Stimulated activated CD4-positive, alpha-beta T cell treated with anti-CD3 and anti-CD28 coated beads, Interleukin-4, amount 100 ng/mL, for 1 hour (primary cell): ENCODE results near the gene NLRP3.
"Not testable (repeated sequence)": the region's sequence is repeated elsewhere in the genome, so short reads cannot be mapped to it uniquely, and the experiment has no call there.

Source experiments
- DNase-seq: peaks from one replicate; pipeline ENCODE4 v3.0.0-alpha.2; 2020

NLRP3 gene

DNA sequence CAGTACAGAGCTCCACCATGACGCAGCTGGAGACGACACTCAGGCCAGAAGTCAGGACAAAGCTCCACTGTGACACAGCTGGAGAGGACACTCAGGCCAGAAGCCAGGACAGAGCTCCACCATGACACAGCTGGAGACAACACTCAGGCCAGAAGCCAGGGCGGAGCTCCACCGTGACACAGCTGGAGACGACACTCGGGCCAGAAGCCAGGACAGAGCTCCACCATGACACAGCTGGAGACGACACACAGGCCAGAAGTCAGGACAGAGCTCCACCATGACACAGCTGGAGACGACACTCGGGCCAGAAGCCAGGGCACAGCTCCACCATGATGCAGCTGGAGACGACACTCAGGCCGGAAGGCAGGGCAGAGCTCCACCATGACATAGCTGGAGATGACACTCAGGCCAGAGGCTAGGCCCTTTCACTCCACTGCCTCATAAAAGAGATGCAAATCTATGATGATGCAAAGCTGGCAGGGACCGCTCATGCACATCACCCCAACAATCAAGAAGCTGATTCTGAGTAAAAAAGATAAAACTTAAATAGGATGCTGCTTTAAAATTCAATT is 55.6 kb downstream of the NLRP3 start:
- no peak for DNase-seq

DNA sequence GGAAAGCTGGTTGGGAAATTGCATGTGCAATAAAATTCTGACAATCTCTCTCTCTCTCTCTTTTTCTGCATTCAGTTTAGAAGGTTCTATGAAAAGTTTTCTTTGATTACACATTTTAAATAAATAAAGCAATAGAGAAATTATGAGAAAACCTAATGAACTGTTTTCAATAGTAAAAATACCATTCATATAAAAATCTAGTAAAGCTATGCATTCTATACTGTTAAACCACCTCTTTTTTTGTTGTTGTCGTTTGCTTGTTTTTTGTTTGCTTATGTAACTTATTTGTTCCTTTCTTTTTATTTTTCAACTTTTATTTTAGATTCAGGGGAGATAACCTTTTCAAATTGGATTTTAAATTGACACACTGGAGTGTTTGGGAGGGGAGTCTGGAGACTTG is 56.1 kb downstream of the NLRP3 start:
- DNase-seq = no peak

DNA sequence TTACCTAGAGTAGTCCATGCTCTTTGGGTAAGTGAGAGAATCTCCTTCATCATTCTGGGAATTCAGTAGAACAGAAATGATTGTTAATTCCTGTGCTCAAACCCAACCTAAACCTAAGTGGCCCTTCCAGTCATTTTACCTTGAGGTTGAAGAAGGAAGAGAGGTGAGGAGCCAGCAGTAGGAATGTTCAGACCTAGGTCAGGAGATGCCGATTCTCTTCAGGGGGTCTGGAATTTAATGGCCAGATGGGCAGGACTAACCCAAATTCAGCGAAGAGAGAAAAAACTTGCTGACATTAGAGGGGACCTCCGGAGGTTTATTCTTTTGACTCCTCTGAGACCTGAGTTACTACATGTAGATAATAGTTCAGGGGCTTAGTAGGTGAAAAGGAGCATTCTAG is 58.4 kb downstream of the NLRP3 start:
- no peak for DNase-seq

DNA sequence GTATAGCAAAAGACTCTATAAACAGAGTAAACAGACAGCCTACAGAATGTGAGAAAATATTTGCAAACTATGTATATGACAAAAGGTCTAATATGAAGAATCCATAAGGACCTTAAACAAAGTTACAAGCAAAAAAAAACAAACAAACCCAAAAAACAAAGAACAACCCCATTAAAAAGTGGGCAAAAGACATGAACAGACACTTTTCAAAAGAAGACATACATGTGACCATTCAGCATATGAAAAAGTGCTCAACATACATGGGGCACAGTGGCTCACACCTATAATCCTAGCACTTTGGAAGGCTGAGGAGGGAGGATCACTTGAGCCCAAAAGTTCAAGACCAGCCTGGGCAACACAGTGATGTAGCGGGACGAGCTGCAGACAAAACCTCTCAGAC is 59.8 kb downstream of the NLRP3 start:
- no peak for DNase-seq

DNA sequence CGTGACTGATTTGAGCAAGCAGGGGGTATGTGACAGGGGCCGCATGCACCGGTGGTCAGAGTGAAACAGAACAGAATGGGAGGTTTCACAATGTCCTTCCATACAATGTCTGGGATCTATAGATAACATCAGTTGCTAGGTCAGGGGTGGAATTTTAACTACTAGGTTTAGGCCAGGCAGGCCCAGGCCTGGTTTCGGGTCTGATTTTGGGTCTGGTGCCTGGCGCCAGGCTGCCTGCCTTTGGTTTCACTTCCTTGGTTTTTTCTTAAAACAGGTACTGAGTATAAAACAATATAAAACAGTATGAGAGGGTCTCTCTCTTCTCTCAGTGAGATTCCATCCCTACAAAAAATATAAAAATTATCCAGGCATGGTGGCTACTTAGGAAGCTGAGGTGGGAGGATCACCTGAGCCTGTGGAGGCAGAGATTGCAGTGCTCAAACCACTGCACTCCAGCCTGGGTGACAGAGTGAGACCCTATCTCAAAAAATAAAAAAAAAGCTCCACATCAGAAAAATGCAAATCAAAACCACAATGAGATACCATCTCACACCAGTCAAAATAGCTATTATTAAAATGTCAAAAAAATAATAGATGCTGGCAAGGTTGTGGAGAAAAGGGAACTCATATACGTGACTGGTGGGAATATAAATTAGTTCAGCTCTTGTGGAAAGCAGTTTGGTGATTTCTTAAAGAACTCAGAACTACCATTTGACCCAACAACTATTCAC is 60.5 kb downstream of the NLRP3 start:
- DNase-seq = not testable (repeated sequence)

DNA sequence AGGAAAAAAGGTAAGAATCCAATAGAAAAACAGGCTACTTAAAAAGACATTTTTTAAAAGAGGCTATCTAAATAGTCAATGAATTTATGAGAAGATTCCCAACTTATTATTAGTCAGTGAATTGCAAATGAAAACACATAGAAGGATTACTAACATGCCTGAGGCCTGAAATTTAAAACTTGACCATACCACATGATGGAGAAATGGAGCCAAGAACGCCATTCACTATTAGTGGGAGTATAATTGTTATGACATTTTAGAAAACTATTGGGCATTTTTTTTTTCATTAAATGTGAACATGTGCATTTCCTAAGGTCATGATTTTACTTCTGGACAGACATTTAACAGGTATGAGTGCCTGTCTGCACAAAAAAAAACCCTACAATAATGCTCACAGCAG is 66.8 kb downstream of the NLRP3 start:
- no peak for DNase-seq

DNA sequence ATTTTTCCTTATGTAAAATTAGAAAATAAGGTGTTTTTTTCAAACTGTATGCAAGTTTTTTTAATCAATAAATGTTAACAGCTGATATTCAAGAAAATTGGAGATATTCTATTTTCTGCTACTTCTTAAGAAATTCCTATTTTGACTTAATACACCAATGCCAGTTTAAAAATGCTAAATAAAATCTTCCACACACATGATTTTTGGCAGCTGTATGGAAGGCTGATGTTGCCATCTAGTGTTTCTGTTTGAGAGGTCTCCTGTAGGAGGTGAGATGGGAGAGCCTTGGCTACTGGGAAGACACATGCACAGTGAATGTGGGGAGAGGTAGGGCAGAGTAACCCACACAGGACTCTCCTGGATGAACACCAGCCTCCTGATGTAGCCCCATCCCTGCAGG is 71.1 kb downstream of the NLRP3 start:
- DNase-seq = no peak

DNA sequence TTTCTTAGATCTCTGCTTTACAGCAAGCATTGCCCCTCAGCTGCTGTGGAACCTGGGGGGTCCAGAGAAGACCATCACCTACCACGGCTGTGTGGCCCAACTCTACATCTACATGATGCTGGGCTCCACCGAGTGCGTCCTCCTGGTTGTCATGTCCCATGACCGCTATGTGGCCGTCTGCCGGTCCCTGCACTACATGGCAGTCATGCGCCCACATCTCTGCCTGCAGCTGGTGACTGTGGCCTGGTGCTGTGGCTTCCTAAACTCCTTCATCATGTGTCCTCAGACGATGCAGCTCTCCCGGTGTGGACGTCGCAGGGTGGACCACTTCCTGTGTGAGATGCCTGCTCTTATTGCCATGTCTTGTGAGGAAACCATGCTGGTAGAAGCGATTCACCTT is 75.4 kb downstream of the NLRP3 start:
- no peak for DNase-seq

DNA sequence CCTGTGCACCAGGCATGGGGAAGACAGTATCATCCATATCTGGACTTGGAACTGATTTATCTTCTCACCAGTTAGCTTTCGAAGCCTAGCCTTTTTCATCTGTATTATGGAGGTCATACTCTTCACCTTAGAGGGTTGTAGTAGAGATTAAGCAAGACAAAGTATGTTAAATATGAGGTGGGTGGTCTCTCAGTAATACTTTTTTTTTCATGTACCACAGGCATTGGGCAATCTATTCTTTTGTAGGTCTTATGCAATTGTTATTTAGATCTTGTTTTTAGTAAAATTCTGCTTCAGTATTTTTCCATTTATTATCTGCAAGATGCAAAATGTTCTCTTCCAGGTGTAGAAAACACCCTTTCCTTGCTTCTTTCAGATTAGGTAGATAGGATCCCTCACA is 77.1 kb downstream of the NLRP3 start:
- no peak for DNase-seq

DNA sequence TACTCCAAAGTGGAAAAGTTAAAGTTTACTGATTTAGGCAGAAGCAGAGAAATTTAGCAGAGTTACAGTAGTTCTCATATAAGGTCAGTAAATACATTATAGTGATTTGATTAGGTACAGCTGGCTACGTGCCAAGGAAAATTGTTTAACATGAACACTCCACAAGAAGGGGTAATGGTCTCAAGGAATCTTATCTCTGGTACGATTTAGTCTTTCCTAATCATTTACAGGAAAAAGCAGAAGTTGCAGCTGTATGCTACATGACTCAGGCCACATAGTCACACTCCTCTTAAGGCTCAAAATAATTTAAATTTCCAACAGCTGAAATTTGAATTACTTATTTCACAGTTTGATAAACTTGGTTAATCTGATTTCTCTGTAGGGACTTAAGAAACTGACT is 78.8 kb downstream of the NLRP3 start:
- no peak for DNase-seq

DNA sequence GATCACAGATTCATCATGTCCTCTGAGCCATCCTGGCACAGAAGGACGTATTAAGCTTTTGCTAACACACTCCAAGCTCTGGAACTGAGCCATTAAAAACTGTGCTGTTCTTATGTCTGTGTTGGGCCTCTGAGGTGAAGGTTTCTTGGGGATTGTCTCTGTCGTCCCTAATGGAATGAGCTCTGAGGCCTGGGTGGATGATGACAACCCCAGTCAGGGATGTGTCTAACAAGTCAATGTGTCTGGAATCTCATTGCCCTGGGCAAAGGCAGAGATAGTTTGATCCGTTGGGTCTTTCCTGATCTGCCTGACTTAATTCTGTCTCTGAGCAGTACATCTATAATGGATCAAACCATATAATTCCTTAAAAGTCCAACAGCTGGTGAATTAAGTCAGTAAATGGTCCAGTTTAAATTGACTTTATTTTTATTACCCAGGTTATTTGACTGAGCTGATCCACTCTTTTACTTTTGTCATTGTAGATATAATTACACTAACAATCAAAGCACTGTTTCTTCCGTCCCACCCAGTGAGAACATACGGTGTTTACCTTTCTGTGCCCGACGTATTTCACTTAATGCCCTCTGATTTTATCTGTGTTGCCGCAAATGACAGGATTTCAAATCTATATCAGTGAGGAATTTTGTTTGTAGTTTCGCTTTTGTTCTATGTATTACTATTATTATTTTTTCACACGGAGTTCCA is 80.8 kb downstream of the NLRP3 start:
- DNase-seq = no peak
